ENCODE measurements around the gene IL25. TPM values are rescaled to one million over a fixed set of nuclear protein-coding genes. Genes with fewer than 3 reads are reported as not detected.
"Not testable (repeated sequence)": the region's sequence is repeated elsewhere in the genome, so short reads cannot be mapped to it uniquely, and the experiment has no call there.

Gene IL25
- total RNA-seq, 3 donors from 2014 or later (not counting 1 experiment from before 2014, with no cell fraction given): not detected

- no peak for DNase-seq
These were observed 11.9 kb downstream of the IL25 start for GRCh38 chr14:23384364-23385080.

GRCh38 chr14:23385244-23385641 is 12.6 kb downstream of the IL25 start:
- Mint-ChIP-seq H3K36me3 (no peaks in the 10 kb centered on the region), H3K27me3 (ENCODE audit: low read depth in 2 of 2) (peaks cover 0 to 9% of the 10 kb centered on the region in 2 donors), H3K4me1 (no peaks in the 10 kb centered on the region), H3K27ac (no peak overlapping the region), H3K9me3 (no peaks in the 10 kb centered on the region), H3K4me3 (no peak overlapping the region)
- Histone ChIP-seq H3K36me3 (ENCODE audit: control insufficient read depth, insufficient read depth, low read length) (no peaks in the 10 kb centered on the region), H3K4me1 (ENCODE audit: control insufficient read depth, insufficient read depth, low read length) (no peaks in the 10 kb centered on the region), H3K27me3 (ENCODE audit: control insufficient read depth, insufficient read depth, low read length) (no peaks in the 10 kb centered on the region), H3K9me3 (ENCODE audit: control insufficient read depth, insufficient read depth, low read length) (no peaks in the 10 kb centered on the region), H3K4me3 (ENCODE audit: low read length) (no peak overlapping the region), H3K27ac (ENCODE audit: low read length) (no peak overlapping the region)
- ATAC-seq (no peak), DNase-seq (no peak)
- intact Hi-C loops (cut with micrococcal nuclease): no loop called here
- TF ChIP-seq CTCF (IDR thresholded peaks at IDR 0.05): no peak
- WGBS (ENCODE audit: insufficient coverage): 95% methylated on average over 2 of the region's 2 CpGs

More at GRCh38 chr14:23384364-23385080, 11.9 kb downstream of the IL25 start:
- TF ChIP-seq CTCF (IDR thresholded peaks at IDR 0.05): no peak
- Mint-ChIP-seq H3K27me3 (ENCODE audit: low read depth in 2 of 2) (peaks cover 0 to 6% of the 10 kb centered on the region in 2 donors), H3K4me3 (no peak overlapping the region), H3K9me3 (no peaks in the 10 kb centered on the region), H3K4me1 (no peaks in the 10 kb centered on the region), H3K27ac (no peak overlapping the region), H3K36me3 (no peaks in the 10 kb centered on the region)
- Histone ChIP-seq H3K4me3 (ENCODE audit: low read length) (no peak overlapping the region), H3K9me3 (ENCODE audit: control insufficient read depth, insufficient read depth, low read length) (no peaks in the 10 kb centered on the region), H3K27me3 (ENCODE audit: control insufficient read depth, insufficient read depth, low read length) (no peaks in the 10 kb centered on the region), H3K4me1 (ENCODE audit: control insufficient read depth, insufficient read depth, low read length) (no peaks in the 10 kb centered on the region), H3K36me3 (ENCODE audit: control insufficient read depth, insufficient read depth, low read length) (no peaks in the 10 kb centered on the region), H3K27ac (ENCODE audit: low read length) (no peak overlapping the region)
- 90% methylated on average over 25 of the region's 29 CpGs for WGBS (ENCODE audit: insufficient coverage)
- no peak for ATAC-seq
- intact Hi-C loops (cut with micrococcal nuclease): no loop called here

- no peaks in the 10 kb centered on the region for H3K9me3 ChIP-seq (ENCODE audit: control insufficient read depth, insufficient read depth, low read length)
- 93% methylated on average over 18 of the region's 18 CpGs for WGBS (ENCODE audit: insufficient coverage)
- Mint-ChIP-seq H3K36me3 (no peaks in the 10 kb centered on the region), H3K27me3 (ENCODE audit: low read depth in 2 of 2) (peaks cover 0 to 9% of the 10 kb centered on the region in 2 donors), H3K27ac (no peak overlapping the region), H3K4me3 (no peak overlapping the region), H3K9me3 (no peaks in the 10 kb centered on the region), H3K4me1 (no peaks in the 10 kb centered on the region)
- ATAC-seq (no peak), DNase-seq (no peak)
- no peaks in the 10 kb centered on the region for H3K36me3 ChIP-seq (ENCODE audit: control insufficient read depth, insufficient read depth, low read length)
- intact Hi-C loops (cut with micrococcal nuclease): no loop called here
- H3K27ac ChIP-seq (ENCODE audit: low read length): no peak overlapping the region
- TF ChIP-seq CTCF (IDR thresholded peaks at IDR 0.05): no peak
- no peaks in the 10 kb centered on the region for H3K4me1 ChIP-seq (ENCODE audit: control insufficient read depth, insufficient read depth, low read length)
- H3K27me3 ChIP-seq (ENCODE audit: control insufficient read depth, insufficient read depth, low read length): no peaks in the 10 kb centered on the region
- no peak overlapping the region for H3K4me3 ChIP-seq (ENCODE audit: low read length)
These were observed 13.1 kb downstream of the IL25 start for GRCh38 chr14:23385642-23386265.

- H3K27ac ChIP-seq (ENCODE audit: low read length); H3K9me3 Mint-ChIP-seq; H3K9me3 ChIP-seq (ENCODE audit: control insufficient read depth, insufficient read depth, low read length); H3K36me3 ChIP-seq (ENCODE audit: control insufficient read depth, insufficient read depth, low read length); H3K4me1 ChIP-seq (ENCODE audit: control insufficient read depth, insufficient read depth, low read length); ATAC-seq; H3K36me3 Mint-ChIP-seq; H3K27me3 Mint-ChIP-seq (ENCODE audit: low read depth in 2 of 2); H3K4me3 Mint-ChIP-seq; DNase-seq; H3K4me3 ChIP-seq (ENCODE audit: low read length); H3K4me1 Mint-ChIP-seq; intact Hi-C loops (cut with micrococcal nuclease); H3K27ac Mint-ChIP-seq; H3K27me3 ChIP-seq (ENCODE audit: control insufficient read depth, insufficient read depth, low read length): not testable (repeated sequence)
- 84% methylated on average over 17 of the region's 17 CpGs for WGBS (ENCODE audit: insufficient coverage)
These were observed 13.7 kb downstream of the IL25 start for GRCh38 chr14:23386266-23386657.

All from natural killer cell (primary cell).